Endothelial cell of umbilical vein (primary cell): ENCODE data around the gene EIF2S1. TPM values are rescaled to one million over a fixed set of nuclear protein-coding genes. Genes with fewer than 3 reads are reported as not detected.

Experiments used
- BruUV-seq: library from RNA; stranded (reverse); fragments of 400-500 nt; replicated peaks from 2 replicates; lab custom pipeline; 2021; lab: Mats Ljungman, UMichigan
- CTCF ChIA-PET: fragments of 300-600, 350-600 bp; sonication (Branson Sonifier 250); formaldehyde crosslinking; loops from one replicate; lab custom pipeline; 2021; ENCODE audit warnings: antibody characterized with exemption, inconsistent platforms; lab: Charles Lee
- POLR2A ChIA-PET: fragments of 300-600, 350-600 bp; sonication (Branson Sonifier 250); formaldehyde crosslinking; loops from one replicate; lab custom pipeline; 2021; ENCODE audit warnings: antibody characterized with exemption, inconsistent platforms; lab: Charles Lee
- DNase-seq: peaks from one replicate; pipeline ENCODE4 v3.0.0-alpha.2; 2011; ENCODE audit warnings: low read depth, low spot score
- FAIRE-seq: peaks from 2 replicates; lab custom pipeline; 2011; peaks lifted over from hg19 to GRCh38; lab: Jason Lieb, UNC
- H2AFZ ChIP-seq: 2 replicates; pipeline ENCODE4 v1.6.0; 2012; ENCODE audit warnings: low read depth, low read length, control low read depth, inconsistent platforms
- H3K27ac ChIP-seq: 2 replicates; pipeline ENCODE4 v1.5.1; 2011; ENCODE audit warnings: low read depth, mild to moderate bottlenecking, control low read depth, low read length, moderate library complexity; ENCODE audit not compliant: insufficient read depth
- H3K27me3 ChIP-seq, 2 experiments: 2 replicates each; pipeline versions ENCODE4 v1.6.0 to v1.6.1; 2011; ENCODE audit warnings: low read length in 2 of 2, mixed read lengths in 1 of 2; ENCODE audit not compliant: control insufficient read depth in 2 of 2, insufficient read depth in 2 of 2
- H3K36me3 ChIP-seq, 2 experiments: 2 replicates in 1 of 2; 3 replicates in 1 of 2; pipeline ENCODE4 v1.5.1; 2011; ENCODE audit warnings: low read length in 2 of 2, mild to moderate bottlenecking in 1 of 2, moderate library complexity in 1 of 2; ENCODE audit not compliant: control insufficient read depth in 2 of 2, insufficient read depth in 2 of 2; ENCODE audit errors: extremely low read depth in 1 of 2
- H3K4me1 ChIP-seq: 3 replicates; pipeline ENCODE4 v1.5.1; 2011; ENCODE audit warnings: mild to moderate bottlenecking, low read length; ENCODE audit not compliant: control insufficient read depth, insufficient read depth; ENCODE audit errors: extremely low read depth
- H3K4me2 ChIP-seq: 2 replicates; pipeline ENCODE4 v1.6.1; 2011; ENCODE audit warnings: low read length, control low read depth, mixed read lengths; ENCODE audit not compliant: insufficient read depth
- H3K4me3 ChIP-seq, 3 experiments: fragments of 200-600 bp in 1 of 3; sonication (generic), shearing (Covaris generic) in 1 of 3; replicated peaks in 1 of 3; 2 replicates each; pipeline ENCODE4 v1.5.1; 2011 to 2016; ENCODE audit warnings: control low read depth in 3 of 3, low read length in 3 of 3, mild to moderate bottlenecking in 2 of 3, inconsistent platforms in 1 of 3, low read depth in 1 of 3, moderate library complexity in 1 of 3; ENCODE audit not compliant: insufficient read depth in 1 of 3
- H3K79me2 ChIP-seq: 2 replicates; pipeline ENCODE4 v1.6.0; 2012; ENCODE audit warnings: low read length, inconsistent platforms; ENCODE audit not compliant: control insufficient read depth, insufficient read depth
- H3K9ac ChIP-seq: replicated peaks from 2 replicates; pipeline ENCODE3; 2011; ENCODE audit warnings: low read length, control low read depth; ENCODE audit not compliant: insufficient read depth; ENCODE audit errors: extremely low read depth
- H3K9me1 ChIP-seq: replicated peaks from 3 replicates; pipeline ENCODE4 v1.6.0; 2011; ENCODE audit warnings: mild to moderate bottlenecking, low read length; ENCODE audit not compliant: control insufficient read depth, insufficient read depth; ENCODE audit errors: extremely low read depth
- H3K9me3 ChIP-seq: replicated peaks from 2 replicates; pipeline ENCODE4 v1.5.1; 2012; ENCODE audit warnings: low read length, inconsistent platforms; ENCODE audit not compliant: control insufficient read depth, insufficient read depth
- H4K20me1 ChIP-seq: replicated peaks from 2 replicates; pipeline ENCODE3; 2011; ENCODE audit warnings: mild to moderate bottlenecking, low read length; ENCODE audit not compliant: control insufficient read depth, insufficient read depth; ENCODE audit errors: extremely low read depth
- EZH2 ChIP-seq: IDR thresholded peaks from 2 replicates; pipeline ENCODE4 v1.6.1; 2012; ENCODE audit warnings: borderline replicate concordance, low read depth, mild to moderate bottlenecking, moderate library complexity, low read length, inconsistent platforms; ENCODE audit not compliant: severe bottlenecking
- GATA2 ChIP-seq: IDR thresholded peaks from 2 replicates; pipeline ENCODE4 v1.7.0; 2011; ENCODE audit warnings: low read depth, mild to moderate bottlenecking, moderate library complexity, mixed read lengths, low read length; ENCODE audit not compliant: insufficient read length, insufficient read depth
- JUN ChIP-seq: IDR thresholded peaks from 2 replicates; pipeline ENCODE4 v1.6.1; 2011; ENCODE audit warnings: borderline replicate concordance, low read depth; ENCODE audit not compliant: insufficient read length, insufficient read depth
- MYC ChIP-seq: IDR thresholded peaks from one replicate; pipeline ENCODE4 v1.6.1; 2011; ENCODE audit warnings: mild to moderate bottlenecking, low read depth, low read length
- POLR2A ChIP-seq: IDR thresholded peaks from 2 replicates; pipeline ENCODE4 v1.6.1; 2012; ENCODE audit warnings: low read depth, mild to moderate bottlenecking, control low read depth, low read length
- POLR2AphosphoS5 ChIP-seq: IDR thresholded peaks from 2 replicates; pipeline ENCODE4 v1.6.1; 2012; ENCODE audit warnings: low read depth, mild to moderate bottlenecking, control low read depth, low read length, moderate library complexity; ENCODE audit not compliant: insufficient read depth
- dilution Hi-C: fragments of 300-500 bp; cut with MboI; formaldehyde crosslinking; loops from one replicate; pipeline ENCODE4 v1.15.0; 2019; ENCODE audit warnings: low sequenced_read_pairs; ENCODE audit not compliant: extremely low pct_ligation_motif_present
- intact Hi-C: fragments of 100-400 bp; cut with micrococcal nuclease; formaldehyde crosslinking; loops from one replicate; pipeline ENCODE4 v1.10.0; 2022
- polyA plus RNA-seq, 4 experiments: library from polyadenylated mRNA; depleted of rRNA in 3 of 4; stranded (reverse) in 3 of 4; unstranded in 1 of 4; fragments of >200 nt; gene quantifications; 2 replicates each; pipeline versions ENCODE4 v1.2.1 to v1.2.3, GENCODE V29; 2011 to 2012; ENCODE audit warnings: missing spikeins in 1 of 4
- total RNA-seq: library from RNA; stranded (reverse); gene quantifications from 2 replicates; pipeline ENCODE4 v1.2.3, GENCODE V29; 2021

Gene EIF2S1
- total and polyA plus RNA-seq, 2 donors (not counting 3 experiments of a cell fraction or from before 2014, with no cell fraction given) = 36.8 to 135 TPM

- intact Hi-C loops (loop anchor here (1.0 to 10.0 kb wide), 4 partner anchors 193 to 852 kb away; partner anchors contain the start of genes GPHN and RDH11), dilution Hi-C loops (no loop called here)
- ChIA-PET CTCF (interaction anchor here (0.7 to 2.1 kb wide), 34 partner anchors 8 to 851 kb away, joined by 3 to 19 read pairs (median 4); partner anchors contain the start of genes GPHN, RDH11 and ZFYVE26), POLR2A (interaction anchor here (0.9 kb wide), 1 partner anchor 336 kb away, joined by 4 read pairs; the partner anchor contains the start of gene RDH11)
- Histone ChIP-seq H3K27me3 (no peaks in the 10 kb centered on the region), H3K27ac (peak overlapping the region; percentile 96), H3K9me1 (no peaks in the 10 kb centered on the region), H3K4me1 (peaks cover 35% of the 10 kb centered on the region), H3K9me3 (no peaks in the 10 kb centered on the region), H3K9ac (peak overlapping the region; percentile 99), H3K36me3 (peaks cover 0 to 2% of the 10 kb centered on the region in 2 experiments), H3K79me2 (peaks cover 92% of the 10 kb centered on the region), H3K4me3 (peak overlapping the region; percentile 75 to 83 (median 83)), H4K20me1 (no peaks in the 10 kb centered on the region), H2AFZ (peak overlapping the region; percentile 3), H3K4me2 (peak overlapping the region; percentile 88)
- FAIRE-seq = no peak
- no peak for DNase-seq
- BruUV-seq = TSS peak; percentile 56
- no peak for TF ChIP-seq GATA2
- no peak for TF ChIP-seq MYC
- peak; percentile 86 for TF ChIP-seq POLR2A
These were observed 979 bp upstream of the EIF2S1 start for GRCh38 chr14:67358924-67359774.

GRCh38 chr14:67360470-67361206 lies 510 bp downstream of the EIF2S1 start:
- peak; percentile 35 for TF ChIP-seq JUN
- peak; percentile 46 for TF ChIP-seq POLR2A
- no peak for TF ChIP-seq EZH2
- TF ChIP-seq POLR2AphosphoS5 = peak; percentile 28
- POLR2A ChIA-PET = no interaction called here
- intact Hi-C loops = loop anchor here (1.0 kb wide), 3 partner anchors 54 to 119 kb away; partner anchors contain the start of gene PALS1

More at GRCh38 chr14:67360470-67361206, 510 bp downstream of the EIF2S1 start:
- DNase-seq (no peak), FAIRE-seq (no peak)
- H3K4me2 ChIP-seq = peak overlapping the region; percentile 87
- peak overlapping the region; percentile 96 for H3K27ac ChIP-seq
- H3K4me1 ChIP-seq = peaks cover 35% of the 10 kb centered on the region
- no peaks in the 10 kb centered on the region for H4K20me1 ChIP-seq
- CTCF ChIA-PET = interaction anchor here (1.1 to 2.1 kb wide), 17 partner anchors 9 to 852 kb away, joined by 3 to 19 read pairs (median 6); partner anchors contain the start of genes GPHN and RDH11
- dilution Hi-C loops = no loop called here
- peaks cover 0 to 3% of the 10 kb centered on the region in 2 experiments for H3K36me3 ChIP-seq
- H3K9ac ChIP-seq = peak overlapping the region; percentile 99
- no peaks in the 10 kb centered on the region for H3K9me3 ChIP-seq
- peak overlapping the region; percentile 86 for H2AFZ ChIP-seq
- peak overlapping the region; percentile 35 to 83 (median 83) for H3K4me3 ChIP-seq
- TSS peak; percentile 69 for BruUV-seq
- H3K27me3 ChIP-seq = no peaks in the 10 kb centered on the region
- no peaks in the 10 kb centered on the region for H3K9me1 ChIP-seq
- peaks cover 92% of the 10 kb centered on the region for H3K79me2 ChIP-seq
